ENCODE measurements around the gene COL9A3.

DNA sequence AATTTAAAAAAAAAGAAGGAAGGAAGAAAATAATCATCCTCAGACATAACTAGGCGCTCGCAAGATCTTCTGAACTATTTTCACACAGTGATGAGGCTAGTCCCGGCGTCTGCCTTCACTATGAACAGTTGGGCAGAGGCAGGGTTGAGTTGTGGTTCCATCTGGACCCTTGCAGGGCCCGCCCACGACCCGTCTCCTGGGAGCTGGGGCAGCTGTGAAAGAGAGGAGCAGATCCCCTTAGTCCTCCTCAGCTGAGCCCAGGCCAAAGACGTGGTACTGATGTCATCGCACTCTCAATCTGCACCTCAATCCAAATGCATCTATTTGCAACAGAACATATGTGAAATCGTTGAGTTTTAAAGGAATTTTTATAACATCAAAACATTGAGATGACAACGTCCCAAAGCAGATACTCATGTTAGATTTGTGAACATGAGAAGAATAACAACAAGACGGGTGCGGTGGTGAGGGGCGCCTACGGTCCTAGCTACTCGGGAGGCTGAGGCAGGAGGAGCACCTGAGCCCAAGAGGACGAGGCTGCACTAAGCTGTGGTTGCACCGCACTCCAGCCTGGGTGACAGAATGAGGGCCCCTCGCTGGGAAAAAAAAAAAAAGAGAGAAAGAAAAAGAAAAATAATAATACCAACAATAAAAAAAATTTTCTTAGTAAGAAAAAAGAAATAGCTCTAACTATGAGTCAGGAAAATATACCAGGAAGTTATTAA is 29.5 kb downstream of the COL9A3 start:
- TF ChIP-seq POLR2A (IDR thresholded peaks at IDR 0.05; ENCODE audit: low read depth, low read length) (no peak), POLR2AphosphoS5 (IDR thresholded peaks at IDR 0.05; ENCODE audit: low read depth, low read length) (no peak)

Data from GM12891 (cell line).